Bronchial epithelial cell (primary cell): ENCODE results near the gene FAXDC2. TPM values are rescaled to one million over a fixed set of nuclear protein-coding genes. Genes with fewer than 3 reads are reported as not detected.

Experiments used
- DNase-seq: peaks from one replicate; pipeline ENCODE4 v3.0.0-alpha.2; 2010; ENCODE audit warnings: low read depth
- FAIRE-seq: peaks from 2 replicates; lab custom pipeline; 2011; peaks lifted over from hg19 to GRCh38; lab: Jason Lieb, UNC
- H3K27me3 ChIP-seq: 2 replicates; pipeline ENCODE4 v1.5.1; 2011; ENCODE audit warnings: low read length; ENCODE audit not compliant: control insufficient read depth, insufficient read depth
- H3K36me3 ChIP-seq: 2 replicates; pipeline ENCODE4 v1.5.1; 2011; ENCODE audit warnings: low read length; ENCODE audit not compliant: control insufficient read depth, insufficient read depth
- H3K4me3 ChIP-seq: 2 replicates; pipeline ENCODE4 v1.5.1; 2011; ENCODE audit warnings: mild to moderate bottlenecking, low read depth, low read length, control low read depth
- total RNA-seq: library from RNA; depleted of rRNA; stranded (reverse); fragments of >200 nt; gene quantifications from 2 replicates; pipeline ENCODE4 v1.2.1, GENCODE V29; 2014
- TF ChIP-seq, protein P1 (sequence below): IDR thresholded peaks from 2 replicates; pipeline ENCODE4 v1.5.1; 2011; ENCODE audit warnings: mild to moderate bottlenecking, moderate library complexity, low read length, control low read depth, inconsistent platforms; ENCODE audit not compliant: insufficient read depth, severe bottlenecking

FAXDC2 gene
- total RNA-seq, 1 donor from 2014 or later, result 1.1 TPM

DNA sequence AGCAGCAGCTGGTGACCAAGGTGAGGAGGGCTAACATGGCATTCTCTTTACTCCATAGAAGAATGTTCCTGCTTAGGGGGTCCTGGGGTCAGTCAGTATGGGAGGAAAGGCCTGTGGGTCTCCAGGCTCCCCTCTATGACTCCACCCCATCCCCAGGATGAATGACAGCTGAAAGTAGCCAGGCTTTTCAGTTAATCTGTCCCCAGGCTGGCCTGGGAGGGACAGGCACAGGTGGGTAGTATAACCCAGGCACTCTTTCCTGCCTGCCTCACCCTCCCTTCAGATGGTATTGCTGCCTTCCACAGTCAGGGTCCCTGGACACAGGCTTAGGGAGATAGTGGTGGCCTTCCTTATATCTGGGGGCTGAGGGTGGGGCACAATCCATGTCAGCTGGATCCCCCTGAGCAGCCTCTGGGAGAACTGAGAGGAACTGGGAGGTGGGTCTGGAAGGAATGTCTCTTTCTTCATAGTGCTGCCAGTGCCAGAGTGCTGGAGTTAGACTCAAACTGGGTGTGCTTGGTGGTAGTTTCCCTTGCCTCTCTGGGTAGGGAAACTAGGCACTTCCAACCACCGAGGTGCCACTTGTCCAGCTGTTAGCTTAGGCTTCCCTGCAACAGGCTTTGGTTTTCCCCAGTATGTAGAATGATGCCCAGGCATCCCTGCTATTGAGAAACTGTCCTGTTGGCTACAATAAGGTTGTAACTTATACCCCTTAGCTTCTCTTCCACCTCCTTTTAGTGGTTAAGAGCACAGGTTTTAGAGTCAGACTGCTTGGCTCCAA, 67.4 kb downstream of the FAXDC2 start:
- peaks cover 3% of the 10 kb centered on the region for H3K36me3 ChIP-seq
- DNase-seq, result no peak
- TF ChIP-seq, protein P1, sequence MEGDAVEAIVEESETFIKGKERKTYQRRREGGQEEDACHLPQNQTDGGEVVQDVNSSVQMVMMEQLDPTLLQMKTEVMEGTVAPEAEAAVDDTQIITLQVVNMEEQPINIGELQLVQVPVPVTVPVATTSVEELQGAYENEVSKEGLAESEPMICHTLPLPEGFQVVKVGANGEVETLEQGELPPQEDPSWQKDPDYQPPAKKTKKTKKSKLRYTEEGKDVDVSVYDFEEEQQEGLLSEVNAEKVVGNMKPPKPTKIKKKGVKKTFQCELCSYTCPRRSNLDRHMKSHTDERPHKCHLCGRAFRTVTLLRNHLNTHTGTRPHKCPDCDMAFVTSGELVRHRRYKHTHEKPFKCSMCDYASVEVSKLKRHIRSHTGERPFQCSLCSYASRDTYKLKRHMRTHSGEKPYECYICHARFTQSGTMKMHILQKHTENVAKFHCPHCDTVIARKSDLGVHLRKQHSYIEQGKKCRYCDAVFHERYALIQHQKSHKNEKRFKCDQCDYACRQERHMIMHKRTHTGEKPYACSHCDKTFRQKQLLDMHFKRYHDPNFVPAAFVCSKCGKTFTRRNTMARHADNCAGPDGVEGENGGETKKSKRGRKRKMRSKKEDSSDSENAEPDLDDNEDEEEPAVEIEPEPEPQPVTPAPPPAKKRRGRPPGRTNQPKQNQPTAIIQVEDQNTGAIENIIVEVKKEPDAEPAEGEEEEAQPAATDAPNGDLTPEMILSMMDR, result no peak
- H3K4me3 ChIP-seq, result no peak overlapping the region
- no peaks in the 10 kb centered on the region for H3K27me3 ChIP-seq
- FAIRE-seq, result no peak

DNA sequence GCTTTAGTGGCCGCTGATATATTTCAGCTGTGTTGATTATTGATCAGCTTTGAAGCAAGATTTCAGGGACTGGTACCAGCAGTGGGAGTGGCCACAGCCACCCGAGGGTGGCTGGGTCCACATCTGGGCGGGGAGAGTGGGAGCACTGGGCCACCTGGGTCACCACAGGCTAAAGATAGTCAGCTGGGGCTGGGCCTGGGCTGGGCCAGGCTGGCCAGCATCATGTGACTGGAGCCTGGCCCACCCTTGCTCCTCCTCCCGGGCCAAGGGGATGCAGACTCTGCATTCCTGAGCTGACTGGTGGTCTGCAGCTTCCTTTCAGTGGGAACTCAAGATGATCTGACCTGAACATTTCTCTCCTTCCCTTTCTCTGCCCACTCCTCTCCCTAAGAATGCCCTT, 68.1 kb downstream of the FAXDC2 start:
- TF ChIP-seq, protein P1, result no peak
- peaks cover 3% of the 10 kb centered on the region for H3K36me3 ChIP-seq
- no peaks in the 10 kb centered on the region for H3K27me3 ChIP-seq
- no peak for DNase-seq
- no peak overlapping the region for H3K4me3 ChIP-seq
- no peak for FAIRE-seq

DNA sequence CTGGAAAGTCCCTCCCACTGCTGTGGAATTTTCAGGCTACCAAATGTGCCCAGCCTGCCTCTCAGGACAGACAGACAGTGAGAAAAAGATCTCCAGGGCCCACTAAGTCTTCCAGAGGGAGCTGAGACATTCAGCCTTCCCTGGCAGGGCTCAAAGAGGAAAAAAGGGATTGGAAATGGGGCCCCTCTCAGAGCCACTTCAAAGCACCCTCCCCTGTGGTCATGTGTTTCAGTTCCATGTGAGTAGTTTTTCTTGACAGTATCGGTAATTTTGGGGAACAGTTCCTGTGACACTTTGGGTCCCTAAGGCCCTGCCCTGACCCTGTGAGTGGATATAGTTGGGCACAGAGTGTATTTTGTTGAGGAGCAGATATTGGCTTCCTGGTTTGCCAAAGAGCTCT, 70.3 kb downstream of the FAXDC2 start:
- no peaks in the 10 kb centered on the region for H3K27me3 ChIP-seq
- FAIRE-seq (no peak), DNase-seq (no peak)
- peaks cover 3% of the 10 kb centered on the region for H3K36me3 ChIP-seq
- no peak overlapping the region for H3K4me3 ChIP-seq
- TF ChIP-seq, protein P1, result no peak

DNA sequence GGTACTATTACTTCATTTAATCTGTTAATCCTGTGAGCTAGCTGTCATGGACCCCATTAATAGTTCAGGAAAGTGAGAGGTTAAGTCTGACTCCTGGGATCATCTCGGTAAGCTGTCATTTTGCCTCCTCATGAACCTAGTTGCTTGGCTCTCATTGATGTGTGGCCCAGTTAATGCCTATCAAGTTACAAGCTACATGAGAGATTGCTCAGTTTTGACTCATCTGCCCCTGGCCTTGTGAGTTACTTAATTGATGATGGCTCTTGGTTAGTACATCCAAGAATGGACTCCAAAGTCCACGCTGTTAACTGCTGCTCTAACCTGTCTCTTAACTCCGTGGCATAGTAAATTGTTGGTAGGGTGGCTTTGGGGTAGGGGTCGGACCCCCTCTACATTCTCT, 71.3 kb downstream of the FAXDC2 start:
- peak; percentile 93 for DNase-seq

DNA sequence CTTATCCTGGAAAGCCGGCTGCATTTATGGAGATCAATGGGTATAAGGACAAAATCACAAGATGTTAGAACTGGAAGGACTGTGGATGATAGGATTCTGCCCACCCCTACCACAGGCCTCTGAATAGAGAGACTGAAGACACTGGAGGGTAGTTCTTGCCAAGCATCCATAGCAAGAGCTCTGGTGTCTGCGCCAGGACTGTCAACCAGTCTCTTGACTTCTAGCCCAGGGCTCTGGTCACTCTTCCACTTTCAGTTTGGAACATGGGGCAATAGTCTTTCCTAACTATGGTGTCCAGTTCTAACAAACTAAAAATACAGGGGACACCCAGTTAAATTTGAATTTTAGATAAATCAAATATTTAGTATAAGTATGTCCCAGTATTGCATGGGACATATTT, 71.9 kb downstream of the FAXDC2 start:
- peaks cover 7% of the 10 kb centered on the region for H3K36me3 ChIP-seq
- FAIRE-seq (no peak), DNase-seq (no peak)

More for the DNA sequence above, 71.3 kb downstream of the FAXDC2 start:
- Histone ChIP-seq H3K36me3 (peaks cover 6% of the 10 kb centered on the region), H3K27me3 (no peaks in the 10 kb centered on the region), H3K4me3 (no peak overlapping the region)
- no peak for FAIRE-seq
- TF ChIP-seq, protein P1, result no peak

More for the DNA sequence above, 71.9 kb downstream of the FAXDC2 start:
- TF ChIP-seq, protein P1, result no peak
- Histone ChIP-seq H3K27me3 (no peaks in the 10 kb centered on the region), H3K4me3 (no peak overlapping the region)
